GM12865 (cell line): ENCODE data around the gene RTEL1.
A peak's percentile ranks its signal among the peaks of the same experiment; 100 is the strongest.

Experiments used
- DNase-seq: peaks from one replicate; pipeline ENCODE4 v3.0.0; 2010; ENCODE audit warnings: low read depth
- H3K4me3 ChIP-seq: 2 replicates; pipeline ENCODE4 v1.5.1; 2011; ENCODE audit warnings: mild to moderate bottlenecking, low read depth, low read length, control low read depth
- CTCF ChIP-seq: IDR thresholded peaks from 2 replicates; pipeline ENCODE4 v1.5.1; 2011; ENCODE audit warnings: low read length, control low read depth, low read depth, inconsistent platforms; ENCODE audit not compliant: insufficient read depth; ENCODE audit errors: missing control alignments

RTEL1 gene

GRCh38 chr20:63704749-63705117 is 46.6 kb downstream of the RTEL1 start:
- no peak overlapping the region for H3K4me3 ChIP-seq
- no peak for DNase-seq
- TF ChIP-seq CTCF, result no peak

- no peak for TF ChIP-seq CTCF
- no peak overlapping the region for H3K4me3 ChIP-seq
- no peak for DNase-seq
Observed at GRCh38 chr20:63705232-63706026, 47.3 kb downstream of the RTEL1 start.

GRCh38 chr20:63706027-63706695 is 48.0 kb downstream of the RTEL1 start:
- DNase-seq, result peak; percentile 2
- peak overlapping the region; percentile 77 for H3K4me3 ChIP-seq
- TF ChIP-seq CTCF, result no peak

DNA sequence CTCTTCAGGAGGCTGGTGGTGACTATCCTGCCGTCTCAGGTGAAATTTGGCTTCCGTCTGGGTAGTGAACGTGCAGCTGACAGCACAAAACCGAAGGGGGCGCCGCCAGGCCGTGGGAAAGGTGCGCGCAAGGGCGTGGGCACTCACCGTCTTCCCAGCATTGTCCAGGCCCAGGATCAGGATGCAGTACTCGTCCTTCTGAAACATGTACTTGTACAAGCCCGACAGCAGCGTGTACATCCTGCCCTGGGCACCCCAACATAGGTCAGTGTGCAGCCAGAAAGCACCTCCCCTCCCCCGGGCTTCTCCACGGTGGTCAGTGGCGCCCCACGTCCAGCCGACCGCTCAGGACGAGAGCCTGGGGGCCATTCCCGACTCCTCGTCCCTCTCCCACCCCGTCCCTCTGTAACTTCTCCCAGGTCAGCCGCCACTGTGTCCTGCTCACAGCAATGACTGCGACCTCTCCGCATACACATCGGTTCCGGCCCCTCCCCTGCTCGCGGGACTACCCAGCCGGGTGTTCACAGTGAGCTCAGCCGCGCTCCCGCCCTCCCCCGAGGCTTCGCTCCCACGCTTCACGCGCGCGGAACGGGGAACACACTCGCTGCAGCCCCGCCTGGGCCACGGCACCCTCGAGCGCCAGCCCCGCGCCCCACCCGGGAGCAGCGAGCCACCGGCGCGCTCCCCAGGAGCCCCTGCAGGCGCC is 48.9 kb downstream of the RTEL1 start:
- peak overlapping the region; percentile 77 for H3K4me3 ChIP-seq
- DNase-seq, result peak; percentile 84
- TF ChIP-seq CTCF, result peak; percentile 84

GRCh38 chr20:63707558-63708300 is 49.6 kb downstream of the RTEL1 start, which contains the start of the genes ARFRP1 and ZGPAT:
TSS of gene ARFRP1 (minus strand) at chr20:63707976. CDS start at chr20:63707091, 885 bp downstream.
TSS of gene ZGPAT (plus strand) at chr20:63708039. CDS start at chr20:63708581, 542 bp downstream.
- H3K4me3 ChIP-seq, result peak within 1 kb of the TSS; percentile 77
- DNase-seq, result peak; percentile 94
- no peak for TF ChIP-seq CTCF
